ENCODE data around the gene SLC6A2.

- no peak for TF ChIP-seq SMAD3 (CRISPR knock-in tag; conservative IDR thresholded peaks at IDR 0.05)
- no peak for TF ChIP-seq SRSF1 (IDR thresholded peaks at IDR 0.05; ENCODE audit: low read depth, low read length)
- no peak for TF ChIP-seq CTCF (IDR thresholded peaks at IDR 0.05 in 2 of 3, conservative IDR thresholded peaks at IDR 0.05 in 1 of 3; ENCODE audit: insufficient read depth in 2 of 3, low read depth in 1 of 3, low read length in 3 of 3)
- TF ChIP-seq GATAD2A (IDR thresholded peaks at IDR 0.05) = no peak
- no peak for TF ChIP-seq POLR2AphosphoS2 (IDR thresholded peaks at IDR 0.05; ENCODE audit: low read length)
- TF ChIP-seq CREM (IDR thresholded peaks at IDR 0.05; ENCODE audit: low read depth) = no peak
- TF ChIP-seq E2F8 (IDR thresholded peaks at IDR 0.05; ENCODE audit: low read depth, partially characterized antibody) = no peak
- TF ChIP-seq NR2C1 (IDR thresholded peaks at IDR 0.05) = no peak
- no peak for TF ChIP-seq NR2C1 (tag; IDR thresholded peaks at IDR 0.05)
- TF ChIP-seq ZSCAN29 (IDR thresholded peaks at IDR 0.05) = no peak
- TF ChIP-seq TBP (optimal IDR thresholded peaks at IDR 0.05; ENCODE audit: low read depth, low read length) = no peak
- no peak for TF ChIP-seq MAX (CRISPR knock-in tag; IDR thresholded peaks at IDR 0.05)
- no peak for TF ChIP-seq POLR2A (conservative IDR thresholded peaks at IDR 0.05)
- no peak for TF ChIP-seq TRIM28 (IDR thresholded peaks at IDR 0.05)
- TF ChIP-seq ZNF280B (CRISPR knock-in tag; IDR thresholded peaks at IDR 0.05) = no peak
Measured at GRCh38 chr16:55667753-55668152, 12.0 kb downstream of the SLC6A2 start.

Measured in K562 (cell line).